Measurements from ENCODE around the gene USP26.
"Not testable (repeated sequence)": the region's sequence is repeated elsewhere in the genome, so short reads cannot be mapped to it uniquely, and the experiment has no call there.

The USP26 gene

DNA sequence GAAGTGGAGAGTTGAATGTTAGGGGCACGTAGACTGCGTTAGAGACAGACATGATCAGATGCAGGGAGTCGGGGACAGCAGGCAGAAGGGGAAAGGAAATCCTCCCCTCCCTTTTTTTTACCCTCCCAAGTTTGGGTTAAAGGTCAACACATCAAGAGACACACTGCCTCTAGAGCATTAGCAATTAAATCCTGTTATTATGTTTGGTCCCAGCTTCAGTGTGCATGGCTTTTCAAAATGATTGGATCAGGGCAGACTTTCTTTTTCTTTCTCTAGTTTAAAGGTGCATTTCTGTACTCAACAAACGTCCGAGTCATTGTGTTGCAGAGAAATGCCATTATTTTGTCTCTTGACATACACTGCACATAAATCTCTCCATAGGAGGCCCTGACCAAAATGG lies 63.9 kb downstream of the USP26 start:
- DNase-seq = no peak

DNA sequence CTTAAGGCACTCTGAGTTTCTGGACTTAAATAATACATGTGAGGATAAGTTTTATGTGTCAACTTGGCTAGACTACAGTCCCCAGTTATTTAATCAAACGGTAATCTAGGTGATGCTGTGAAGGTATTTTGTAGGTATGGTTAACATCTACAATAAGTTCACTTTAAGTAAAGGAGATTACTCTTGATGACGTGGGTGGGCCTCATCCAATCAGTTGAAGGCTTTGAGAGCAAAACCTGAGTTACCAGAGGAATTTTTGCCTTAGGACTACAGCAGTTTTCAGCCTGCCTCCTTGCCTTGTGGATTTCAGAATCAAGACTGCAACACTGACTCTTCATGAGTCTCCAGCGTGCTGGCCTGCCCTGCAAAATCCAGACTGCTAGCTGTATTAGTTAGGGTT lies 78.7 kb downstream of the USP26 start:
- DNase-seq = no peak

DNA sequence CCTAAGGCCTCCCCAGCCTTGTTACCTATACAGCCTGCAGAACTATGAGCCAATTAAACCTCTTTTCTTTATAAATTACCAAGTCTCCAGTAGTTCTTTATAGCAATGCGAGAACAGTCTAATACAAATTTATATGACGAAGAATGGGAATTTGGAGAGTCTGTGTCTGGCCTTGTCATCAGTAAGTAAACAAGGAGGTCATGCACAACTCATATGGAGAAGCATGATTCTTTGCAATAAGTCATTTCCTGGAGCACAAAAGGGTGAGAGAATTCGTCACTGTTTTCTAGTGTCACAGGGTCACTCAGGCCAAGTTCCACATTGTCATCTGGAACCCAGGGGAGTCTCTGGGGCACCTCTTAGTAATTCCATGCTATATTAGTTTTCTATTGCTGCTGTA lies 89.5 kb downstream of the USP26 start:
- DNase-seq = no peak

DNA sequence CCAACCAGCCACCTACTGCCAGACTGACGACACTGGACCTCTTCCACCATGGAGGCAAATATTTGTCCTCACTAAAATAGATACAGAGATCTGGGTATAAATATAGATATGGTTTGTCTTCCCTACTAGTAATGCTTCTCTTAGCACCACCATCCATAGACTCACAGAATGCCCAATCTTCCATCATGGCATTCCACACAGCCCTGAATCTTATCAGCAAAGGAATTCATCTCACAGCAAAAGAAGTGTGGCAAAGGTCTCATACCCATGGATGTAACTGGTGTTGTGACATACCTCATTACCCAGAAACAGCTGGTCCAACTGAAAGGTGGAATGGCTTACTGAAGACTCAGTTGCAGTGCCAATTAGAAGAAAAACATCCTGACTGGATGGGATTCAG lies 91.3 kb downstream of the USP26 start:
- no peak for DNase-seq

DNA sequence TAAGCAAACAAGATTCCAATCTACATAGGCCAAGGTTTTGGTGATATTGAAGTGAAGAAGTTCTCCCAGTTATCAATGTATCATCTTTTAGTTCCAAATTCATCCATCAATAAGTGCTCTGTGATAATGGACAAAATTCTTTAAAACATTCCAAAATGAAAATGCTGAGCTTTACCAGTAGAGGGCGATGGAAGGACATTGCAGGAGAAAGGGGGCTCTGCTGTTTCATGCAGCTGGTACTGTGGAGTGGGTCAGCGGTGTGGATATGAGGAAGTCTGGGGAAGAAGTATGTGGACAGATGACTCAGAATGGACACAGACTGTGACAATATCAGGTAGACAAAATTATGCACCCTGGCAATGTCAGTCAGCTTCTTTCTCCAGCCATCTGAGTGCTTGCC lies 91.9 kb downstream of the USP26 start:
- DNase-seq = no peak

DNA sequence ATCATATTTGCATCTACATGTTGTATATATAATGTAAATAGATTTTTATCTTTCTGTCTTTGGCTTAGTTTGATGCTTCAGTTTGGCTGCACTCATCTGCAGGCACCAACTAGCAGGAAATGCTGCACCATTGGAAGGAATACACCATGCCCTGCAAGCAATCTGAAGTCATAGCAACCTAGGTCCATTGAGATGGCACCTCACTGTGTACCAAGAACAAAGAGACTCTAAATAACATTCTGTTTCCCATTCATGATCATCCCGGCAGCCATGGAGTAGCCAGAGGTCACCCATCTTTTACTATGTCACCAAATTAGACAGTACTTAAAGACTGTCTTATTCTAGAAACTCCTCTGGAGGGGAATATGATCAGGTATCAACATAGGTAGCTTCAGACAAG lies 97.7 kb downstream of the USP26 start:
- no peak for DNase-seq

DNA sequence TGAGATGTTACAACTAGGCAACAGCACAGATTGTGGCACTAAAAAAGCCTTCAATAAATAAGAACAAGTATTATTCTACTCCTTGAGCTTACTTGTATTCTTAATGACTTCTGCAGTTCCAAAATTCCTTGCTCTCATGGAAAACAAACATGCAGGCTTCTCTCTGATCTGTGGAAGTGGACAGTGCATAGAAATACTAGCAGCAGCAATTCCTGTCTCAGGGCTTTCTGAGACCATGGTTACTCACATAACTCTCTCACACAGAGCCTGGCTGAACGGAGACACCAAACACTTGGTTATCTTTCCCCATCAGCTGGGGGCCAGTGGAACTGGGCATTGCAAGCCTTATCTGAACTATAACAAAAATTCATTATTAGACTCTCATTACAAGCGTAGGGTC lies 106.1 kb downstream of the USP26 start:
- no peak for DNase-seq

DNA sequence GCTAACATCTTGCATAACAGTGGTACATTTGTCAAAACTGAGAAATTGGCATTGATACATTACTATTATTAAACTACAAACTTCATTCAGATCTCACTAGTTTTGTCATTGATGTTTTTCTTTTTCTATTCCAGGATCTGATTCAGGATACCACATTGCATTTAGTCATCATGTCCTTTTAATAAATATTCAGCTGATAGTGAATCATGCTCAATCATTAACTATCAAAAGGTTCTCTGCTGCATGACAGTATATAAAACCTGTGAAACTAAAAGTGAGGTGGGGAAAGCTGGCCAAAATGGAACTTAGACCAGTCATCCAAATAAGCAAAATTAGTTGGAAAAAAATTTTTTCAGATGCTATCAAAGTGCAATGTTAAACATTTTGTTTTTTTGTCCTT lies 110.4 kb downstream of the USP26 start:
- DNase-seq = no peak

DNA sequence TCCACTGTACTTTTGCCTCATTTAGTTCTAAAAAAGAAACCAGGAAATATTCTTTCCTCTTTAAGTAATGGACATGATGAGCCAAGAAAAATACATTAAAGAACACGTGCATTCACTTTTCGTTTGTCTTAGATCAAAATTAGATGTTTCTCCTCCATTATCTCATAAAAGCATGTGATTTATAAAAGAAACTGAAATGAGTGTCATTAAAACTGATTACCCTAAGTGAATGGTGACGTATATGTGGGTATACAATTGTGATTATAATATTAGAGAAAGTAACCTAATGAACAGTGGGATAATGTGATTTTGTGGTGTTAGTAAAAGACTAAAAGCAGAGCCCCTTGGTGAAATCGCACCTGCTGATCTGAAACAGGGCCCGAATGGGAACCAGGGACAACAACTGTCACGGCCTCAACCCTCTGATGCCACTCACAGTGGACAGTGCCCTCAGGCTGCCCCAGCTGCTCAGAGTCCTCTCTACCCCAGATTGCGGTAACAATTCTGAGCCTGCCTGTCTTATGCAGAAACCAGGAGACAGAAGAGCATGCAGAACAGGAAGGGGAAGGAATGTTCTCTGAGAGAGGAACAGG lies 112.8 kb downstream of the USP26 start:
- DNase-seq = no peak

DNA sequence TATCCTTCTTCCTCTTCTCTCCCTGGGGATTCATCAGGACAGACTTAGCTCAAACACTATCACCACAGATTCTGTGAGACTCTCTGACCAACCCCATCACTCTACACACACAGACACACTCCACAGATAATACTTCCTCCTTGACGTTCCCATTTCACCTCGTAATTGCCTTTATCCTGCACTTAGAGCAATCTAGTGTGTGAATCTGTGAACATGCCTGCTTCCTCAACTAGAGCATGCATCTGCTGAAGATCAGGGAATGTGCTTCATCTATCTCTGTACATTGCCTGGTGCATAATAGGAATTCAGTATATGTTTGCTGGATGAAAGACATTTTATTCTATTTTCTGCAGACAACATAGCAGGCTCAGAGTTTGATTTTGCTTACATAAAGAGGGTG lies 113.4 kb downstream of the USP26 start:
- no peak for DNase-seq

DNA sequence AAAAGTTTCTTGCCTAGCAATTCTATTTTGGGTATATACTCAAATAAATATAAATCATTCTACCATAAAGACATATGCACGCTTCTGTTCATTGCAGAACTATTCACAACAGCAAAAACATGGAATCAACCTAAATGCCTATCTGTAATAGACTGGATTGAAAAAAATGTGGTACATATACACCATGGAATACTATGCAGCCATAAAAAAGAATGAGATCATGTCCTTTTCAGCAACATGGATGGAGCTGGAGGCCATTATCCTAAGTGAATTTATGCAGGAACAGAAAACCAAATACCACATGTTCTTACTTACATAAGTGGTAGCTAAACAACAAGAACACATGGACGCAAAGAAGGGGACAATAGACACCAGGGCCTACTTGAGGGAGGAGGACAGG lies 116.9 kb downstream of the USP26 start:
- not testable (repeated sequence) for DNase-seq

Measured in activated CD8-positive, alpha-beta memory T cell treated with anti-CD3 and anti-CD28 coated beads for 24 hours (primary cell).